ENCODE results near the gene ACTR3C.
"Not testable (repeated sequence)": the region's sequence is repeated elsewhere in the genome, so short reads cannot be mapped to it uniquely, and the experiment has no call there.

GRCh38 chr7:150288816-150289215, 34.5 kb downstream of the ACTR3C start:
- TF ChIP-seq CTCF (IDR thresholded peaks at IDR 0.05 in 4 of 5, conservative IDR thresholded peaks at IDR 0.05 in 1 of 5); POLR2A (IDR thresholded peaks at IDR 0.05): not testable (repeated sequence)
